Mucosa of stomach (tissue), 1 donor: ENCODE measurements around the gene PM20D2.
A peak's percentile ranks its signal among the peaks of the same experiment; 100 is the strongest.

Experiments
- H3K27me3 ChIP-seq: one replicate; pipeline ENCODE4 v1.7.0; 2013; ENCODE audit warnings: mild to moderate bottlenecking, low read length; ENCODE audit not compliant: control insufficient read depth, insufficient read depth
- H3K36me3 ChIP-seq: one replicate; pipeline ENCODE4 v1.7.0; 2013; ENCODE audit warnings: low read length; ENCODE audit not compliant: control insufficient read depth, insufficient read depth
- H3K4me1 ChIP-seq: one replicate; pipeline ENCODE4 v1.7.0; 2013; ENCODE audit warnings: mild to moderate bottlenecking, low read length; ENCODE audit not compliant: control insufficient read depth, insufficient read depth
- H3K4me3 ChIP-seq: one replicate; pipeline ENCODE4 v1.7.0; 2013; ENCODE audit warnings: low read length
- H3K9ac ChIP-seq: one replicate; pipeline ENCODE4 v1.7.0; 2013; ENCODE audit warnings: mild to moderate bottlenecking, low read length, moderate library complexity
- H3K9me3 ChIP-seq: one replicate; pipeline ENCODE4 v1.7.0; 2013; ENCODE audit warnings: mild to moderate bottlenecking, low read length, moderate library complexity; ENCODE audit not compliant: control insufficient read depth
- donor health status: Pancreatic carcinoma.

The PM20D2 gene

DNA sequence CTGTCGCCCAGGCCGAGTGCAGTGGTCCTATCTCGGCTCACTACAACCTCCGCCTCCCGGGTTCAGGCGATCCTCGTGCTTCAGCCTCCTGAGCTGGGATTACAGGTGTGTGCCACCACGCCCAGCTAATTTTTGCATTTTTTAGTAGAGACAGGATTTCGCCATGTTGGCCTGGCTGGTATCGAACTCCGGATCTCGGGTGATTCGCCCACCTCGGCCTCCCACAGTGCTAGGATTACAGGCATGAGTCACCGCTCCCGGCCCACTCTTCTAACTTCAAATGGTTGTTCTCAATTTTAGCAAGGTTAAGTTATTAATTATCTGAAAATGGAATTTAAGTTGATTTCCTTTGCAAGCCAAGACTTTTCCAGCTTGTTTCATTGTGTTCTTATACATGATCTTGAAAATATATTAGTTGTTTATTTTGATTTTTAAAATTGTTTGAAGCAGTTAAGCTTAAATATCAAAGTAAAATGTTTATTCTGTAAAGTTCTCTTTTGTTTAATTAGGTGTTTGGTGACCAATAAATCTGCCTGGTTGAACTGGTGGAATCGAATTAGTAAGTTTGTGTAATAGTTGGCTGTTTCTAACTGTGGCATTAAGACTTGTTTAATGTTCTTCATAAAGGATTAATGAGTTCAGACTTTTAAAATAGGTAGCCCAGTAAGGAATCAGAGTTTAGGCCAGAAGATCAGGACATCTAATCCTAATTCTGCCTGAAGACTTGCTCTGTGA lies 2.3 kb downstream of the PM20D2 start:
- Histone ChIP-seq H3K27me3 (no peaks in the 10 kb centered on the region), H3K4me1 (peaks cover 5% of the 10 kb centered on the region), H3K36me3 (no peaks in the 10 kb centered on the region), H3K4me3 (no peak overlapping the region), H3K9me3 (no peaks in the 10 kb centered on the region), H3K9ac (peak overlapping the region; percentile 19)

DNA sequence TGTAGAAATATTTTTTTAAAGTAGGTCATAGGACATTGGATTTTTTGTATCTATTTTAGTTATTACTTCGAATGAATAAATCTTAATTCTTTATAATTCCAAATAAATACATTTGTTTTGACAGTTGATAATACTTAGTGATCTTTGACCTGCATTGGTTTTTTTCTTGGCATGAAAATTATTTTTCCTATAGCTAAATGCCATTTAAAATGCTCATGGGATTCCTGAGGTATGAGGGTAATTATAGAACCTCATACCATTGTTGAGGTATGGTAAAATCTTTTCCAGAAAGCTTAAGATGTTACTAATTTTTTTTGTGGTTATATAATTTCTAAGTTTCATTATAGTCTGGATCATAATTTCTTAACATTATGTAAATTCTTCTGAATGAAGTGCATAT lies 8.3 kb downstream of the PM20D2 start:
- Histone ChIP-seq H3K27me3 (no peaks in the 10 kb centered on the region), H3K9me3 (no peaks in the 10 kb centered on the region), H3K9ac (no peak overlapping the region), H3K4me1 (peaks cover 3% of the 10 kb centered on the region), H3K4me3 (no peak overlapping the region), H3K36me3 (no peaks in the 10 kb centered on the region)

DNA sequence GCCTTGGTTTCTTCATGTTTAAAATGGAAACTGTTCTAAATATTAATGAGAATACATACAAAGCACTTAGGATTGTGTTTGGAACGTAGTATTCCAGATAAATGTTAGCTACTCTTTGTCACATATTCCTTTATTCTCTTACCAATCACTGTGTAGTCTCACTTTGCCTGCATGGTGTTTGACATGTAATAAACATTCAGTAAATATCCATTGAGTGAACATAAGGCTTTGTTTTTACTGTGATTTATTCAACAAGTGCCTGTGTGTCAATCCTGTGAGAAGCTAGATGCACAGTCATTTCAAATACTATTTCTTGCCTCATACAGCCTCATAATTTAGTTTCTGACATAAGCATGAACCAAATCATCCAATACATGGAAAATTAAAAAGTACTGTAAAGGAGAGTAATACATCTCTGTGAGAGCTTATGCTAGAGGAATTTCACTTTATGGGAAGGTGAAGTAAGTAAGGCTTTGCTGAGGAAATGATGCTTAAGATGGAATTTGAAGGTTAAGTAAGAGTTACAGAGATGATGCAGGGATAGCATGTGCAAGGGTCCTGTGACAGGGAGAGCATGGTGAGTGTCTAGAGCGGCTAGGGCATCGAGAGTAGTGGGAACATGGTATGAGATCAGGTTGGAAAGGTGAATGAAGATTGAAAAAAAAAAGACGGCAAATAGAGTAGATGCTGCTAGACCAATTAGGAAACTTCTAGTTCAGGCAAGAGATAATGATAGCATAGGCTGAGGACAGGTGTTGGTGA lies 14.7 kb downstream of the PM20D2 start:
- no peak overlapping the region for H3K4me3 ChIP-seq
- no peak overlapping the region for H3K9ac ChIP-seq
- H3K36me3 ChIP-seq: no peaks in the 10 kb centered on the region
- no peaks in the 10 kb centered on the region for H3K9me3 ChIP-seq
- H3K27me3 ChIP-seq: no peaks in the 10 kb centered on the region
- H3K4me1 ChIP-seq: no peaks in the 10 kb centered on the region

DNA sequence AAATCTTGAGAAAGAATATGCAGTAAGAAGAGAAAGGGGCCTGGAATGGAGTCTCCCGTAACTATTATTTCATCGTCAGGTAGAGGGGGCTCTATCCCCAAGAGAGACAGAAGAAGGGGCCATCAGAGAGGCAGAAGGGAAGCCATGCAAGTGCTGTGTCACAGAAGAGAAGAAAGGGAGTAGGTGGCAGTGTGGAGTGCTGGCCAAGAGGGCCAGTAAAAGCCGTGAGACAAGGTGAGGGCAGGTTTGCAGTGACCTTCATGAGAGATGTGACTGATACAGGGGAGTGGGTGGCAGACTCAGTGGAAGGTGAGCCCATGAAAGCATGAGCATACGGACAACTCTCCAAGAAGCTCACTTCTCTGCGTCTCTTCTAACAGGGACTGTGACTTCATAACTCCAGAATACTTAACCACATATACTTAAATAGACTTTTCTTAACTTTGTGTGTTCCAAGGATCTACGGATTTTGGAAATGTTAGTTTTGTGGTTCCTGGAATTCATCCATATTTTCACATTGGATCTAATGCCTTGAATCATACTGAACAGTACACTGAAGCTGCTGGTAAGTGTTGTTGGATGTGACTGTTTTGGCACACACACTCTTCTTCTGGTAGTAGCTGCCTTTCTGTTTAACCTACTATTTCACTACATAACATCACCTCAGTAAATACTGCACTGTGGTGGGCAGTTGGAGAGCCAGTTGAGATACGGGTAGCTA lies 15.6 kb downstream of the PM20D2 start:
- H3K36me3 ChIP-seq: no peaks in the 10 kb centered on the region
- no peak overlapping the region for H3K9ac ChIP-seq
- H3K4me3 ChIP-seq: no peak overlapping the region
- H3K4me1 ChIP-seq: no peaks in the 10 kb centered on the region
- H3K27me3 ChIP-seq: no peaks in the 10 kb centered on the region
- no peaks in the 10 kb centered on the region for H3K9me3 ChIP-seq

DNA sequence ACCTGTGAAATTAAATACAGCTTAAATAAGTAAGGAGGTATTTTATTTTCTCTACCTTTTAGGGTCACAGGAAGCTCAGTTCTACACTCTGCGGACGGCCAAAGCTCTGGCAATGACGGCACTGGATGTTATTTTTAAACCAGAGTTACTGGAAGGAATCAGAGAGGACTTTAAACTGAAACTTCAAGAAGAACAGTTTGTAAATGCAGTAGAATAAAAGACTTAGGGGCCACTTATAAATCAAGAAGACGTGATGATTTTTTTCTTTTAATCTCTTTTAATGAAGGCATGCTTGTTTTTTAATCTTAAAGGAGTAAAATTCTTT lies 16.2 kb downstream of the PM20D2 start:
- no peaks in the 10 kb centered on the region for H3K9me3 ChIP-seq
- H3K4me1 ChIP-seq: no peaks in the 10 kb centered on the region
- H3K4me3 ChIP-seq: no peak overlapping the region
- no peaks in the 10 kb centered on the region for H3K27me3 ChIP-seq
- no peak overlapping the region for H3K9ac ChIP-seq
- H3K36me3 ChIP-seq: no peaks in the 10 kb centered on the region

DNA sequence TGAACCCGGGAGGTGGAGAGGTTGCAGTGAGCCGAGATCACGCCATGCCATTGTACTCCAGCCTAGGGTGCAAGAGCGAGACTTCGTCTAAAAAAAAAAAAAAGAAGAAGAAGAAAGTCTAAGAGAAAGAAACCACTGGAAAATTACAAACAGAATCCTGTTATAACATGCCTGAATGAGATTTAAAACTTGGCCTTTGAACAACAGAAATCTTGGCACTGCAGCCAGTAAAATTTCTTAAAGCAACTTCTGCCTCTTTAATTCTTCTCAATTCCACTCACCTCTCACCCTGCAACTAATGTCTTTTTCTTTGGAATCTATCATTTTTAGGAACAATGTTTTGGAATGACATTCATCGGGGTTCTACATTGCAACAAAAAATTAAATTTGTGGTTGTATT lies 26.3 kb downstream of the PM20D2 start:
- no peak overlapping the region for H3K9ac ChIP-seq
- no peak overlapping the region for H3K4me3 ChIP-seq
- no peaks in the 10 kb centered on the region for H3K4me1 ChIP-seq
- no peaks in the 10 kb centered on the region for H3K9me3 ChIP-seq
- no peaks in the 10 kb centered on the region for H3K27me3 ChIP-seq
- H3K36me3 ChIP-seq: no peaks in the 10 kb centered on the region

DNA sequence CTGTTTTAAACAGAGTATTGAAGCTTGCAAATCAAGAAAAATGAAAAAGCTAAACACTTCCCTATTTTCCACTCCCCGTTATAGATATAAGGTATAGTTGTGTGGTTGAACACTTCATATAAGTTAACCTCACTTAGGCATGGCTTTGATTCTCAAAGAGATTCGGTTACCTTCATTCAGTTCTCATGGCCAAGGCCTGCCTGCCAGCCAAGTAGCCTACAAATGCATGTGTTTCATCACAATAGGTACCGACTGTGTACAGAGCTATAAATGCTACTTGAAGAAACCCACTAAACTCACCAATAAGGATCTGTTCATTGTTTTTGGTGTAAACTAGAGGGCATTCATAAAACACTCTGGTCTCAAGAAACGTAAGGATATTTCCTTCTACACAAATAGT lies 27.8 kb downstream of the PM20D2 start:
- no peak overlapping the region for H3K9ac ChIP-seq
- no peaks in the 10 kb centered on the region for H3K27me3 ChIP-seq
- H3K36me3 ChIP-seq: no peaks in the 10 kb centered on the region
- H3K9me3 ChIP-seq: no peaks in the 10 kb centered on the region
- H3K4me3 ChIP-seq: no peak overlapping the region
- H3K4me1 ChIP-seq: no peaks in the 10 kb centered on the region

DNA sequence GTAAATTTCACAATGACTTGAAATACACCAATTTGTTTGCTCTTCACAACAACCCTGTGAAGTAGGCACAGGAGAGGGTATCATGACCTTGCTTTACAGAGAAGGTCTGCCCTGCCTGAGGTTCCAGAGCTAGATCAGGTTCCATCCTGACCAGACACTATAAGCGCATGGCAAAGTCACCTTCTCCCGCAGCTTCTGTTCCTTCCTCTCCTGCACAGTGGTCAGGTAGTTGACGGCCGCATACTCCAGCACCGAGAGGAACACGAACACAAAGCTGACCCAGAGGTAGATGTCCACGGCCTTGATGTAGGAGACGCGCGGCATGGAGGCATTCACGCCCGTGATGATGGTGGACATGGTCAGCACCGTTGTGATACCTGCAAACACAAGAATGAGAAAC lies 34.3 kb downstream of the PM20D2 start:
- H3K9ac ChIP-seq: no peak overlapping the region
- H3K4me1 ChIP-seq: no peaks in the 10 kb centered on the region
- H3K4me3 ChIP-seq: no peak overlapping the region
- no peaks in the 10 kb centered on the region for H3K36me3 ChIP-seq
- H3K27me3 ChIP-seq: no peaks in the 10 kb centered on the region
- H3K9me3 ChIP-seq: no peaks in the 10 kb centered on the region

DNA sequence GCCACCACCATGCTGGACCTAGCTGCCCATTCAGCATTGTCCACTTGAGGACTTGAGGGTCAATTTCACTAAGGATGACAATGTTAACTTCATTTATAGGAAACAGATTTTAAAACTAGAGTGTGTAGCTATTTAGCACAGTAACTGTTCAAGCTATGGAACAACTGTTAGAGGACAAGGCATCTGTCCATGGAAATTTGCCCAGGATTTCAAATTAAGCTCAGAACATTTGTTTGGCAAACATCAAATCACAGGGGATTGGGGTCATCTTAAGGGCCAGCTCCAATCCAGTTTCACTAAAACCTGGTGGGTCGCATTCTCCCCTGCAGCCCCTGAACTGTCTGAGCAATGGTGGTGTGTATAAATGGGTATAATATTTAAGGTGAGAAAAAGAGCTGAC lies 35.1 kb downstream of the PM20D2 start:
- Histone ChIP-seq H3K36me3 (no peaks in the 10 kb centered on the region), H3K9ac (no peak overlapping the region), H3K9me3 (no peaks in the 10 kb centered on the region), H3K4me1 (no peaks in the 10 kb centered on the region), H3K4me3 (no peak overlapping the region), H3K27me3 (no peaks in the 10 kb centered on the region)

DNA sequence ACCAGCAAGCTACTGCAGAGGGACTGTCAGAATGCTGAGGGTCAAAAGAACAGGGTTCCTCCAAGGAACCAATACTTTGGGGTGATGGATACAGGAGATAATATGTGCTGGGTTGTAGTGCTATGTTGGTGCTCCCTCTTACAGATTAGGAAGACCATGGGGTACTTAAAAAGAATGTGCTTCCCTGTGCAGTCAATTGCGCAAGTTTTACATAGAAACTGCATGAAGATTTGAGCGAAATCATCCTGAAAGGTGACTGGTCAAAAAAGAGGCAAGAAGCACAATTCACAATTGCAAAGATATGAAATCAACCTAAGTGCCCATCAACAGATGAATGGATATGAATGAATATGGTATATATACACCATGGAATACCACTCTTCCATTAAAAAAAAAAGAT lies 37.4 kb downstream of the PM20D2 start:
- Histone ChIP-seq H3K9me3 (no peaks in the 10 kb centered on the region), H3K27me3 (no peaks in the 10 kb centered on the region), H3K9ac (no peak overlapping the region), H3K4me3 (no peak overlapping the region), H3K36me3 (no peaks in the 10 kb centered on the region), H3K4me1 (no peaks in the 10 kb centered on the region)

DNA sequence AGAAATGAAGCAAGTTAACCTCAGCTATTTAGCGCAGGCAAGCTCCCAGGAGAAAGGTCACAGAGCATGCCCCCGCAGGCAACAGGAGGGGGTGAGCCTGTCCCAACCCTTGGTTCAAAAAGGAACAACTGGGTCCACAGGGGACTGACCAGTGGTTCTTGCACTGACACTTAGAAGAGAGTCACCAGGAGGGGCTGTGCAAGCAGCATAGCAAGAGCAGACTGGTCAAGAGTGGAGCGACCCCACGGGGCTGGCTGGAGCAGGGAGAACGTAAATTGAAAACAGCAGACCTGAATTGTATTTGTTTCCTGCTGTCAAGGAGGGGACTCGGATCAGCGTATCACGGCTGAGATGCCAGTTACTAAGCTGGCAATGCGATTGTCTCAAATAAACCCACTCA lies 38.5 kb downstream of the PM20D2 start:
- Histone ChIP-seq H3K27me3 (no peaks in the 10 kb centered on the region), H3K4me3 (no peak overlapping the region), H3K4me1 (no peaks in the 10 kb centered on the region), H3K36me3 (no peaks in the 10 kb centered on the region), H3K9me3 (no peaks in the 10 kb centered on the region), H3K9ac (no peak overlapping the region)

DNA sequence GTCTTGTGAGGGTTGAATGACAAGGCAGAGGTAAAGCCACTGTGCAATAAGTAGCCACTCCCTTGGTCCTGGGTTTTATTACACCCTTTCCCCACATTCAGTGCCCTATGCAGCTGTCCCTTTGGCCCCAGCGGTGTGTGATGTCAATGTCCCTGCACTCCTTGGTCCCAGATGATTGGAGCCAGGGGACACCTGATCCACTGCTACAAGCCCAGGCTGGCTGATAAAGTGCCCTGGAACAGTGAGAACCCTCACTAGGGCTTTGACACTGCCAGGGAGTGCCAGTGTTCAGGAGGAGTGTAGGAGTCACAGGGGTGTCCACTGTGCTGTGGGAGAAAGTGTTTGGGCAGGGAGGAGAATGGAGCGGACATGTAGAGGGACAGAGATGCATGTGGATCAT lies 40.9 kb downstream of the PM20D2 start:
- H3K9ac ChIP-seq: no peak overlapping the region
- H3K36me3 ChIP-seq: no peaks in the 10 kb centered on the region
- no peaks in the 10 kb centered on the region for H3K27me3 ChIP-seq

More for the DNA sequence above, 40.9 kb downstream of the PM20D2 start:
- H3K4me1 ChIP-seq: no peaks in the 10 kb centered on the region
- no peaks in the 10 kb centered on the region for H3K9me3 ChIP-seq
- no peak overlapping the region for H3K4me3 ChIP-seq
